GM23338 (cell line): ENCODE results near the gene YPEL5.

ENCODE experiments used
- CREB1 ChIP-seq: fragments of 250-450 bp; sonication (Bioruptor Pico); IDR thresholded peaks from 2 replicates; pipeline ENCODE4 v1.5.0; 2020; ENCODE audit warnings: low read depth, mild to moderate bottlenecking, moderate library complexity
- EZH2 ChIP-seq: fragments of 200-600 bp; sonication (generic); IDR thresholded peaks from one replicate; pipeline ENCODE4 v1.8.0; 2017; ENCODE audit warnings: antibody characterized with exemption, mild to moderate bottlenecking, low read depth; ENCODE audit not compliant: unreplicated experiment
- EZH2phosphoT487 ChIP-seq: fragments of 200-600 bp; sonication (generic); IDR thresholded peaks from one replicate; pipeline ENCODE4 v1.8.1; 2018; ENCODE audit warnings: antibody characterized with exemption; ENCODE audit not compliant: unreplicated experiment
- JUNB ChIP-seq: IDR thresholded peaks from one replicate; pipeline ENCODE4 v1.6.1; 2016; ENCODE audit warnings: antibody characterized with exemption; ENCODE audit not compliant: unreplicated experiment
- NANOG ChIP-seq: IDR thresholded peaks from 2 replicates; pipeline ENCODE4 v1.6.1; 2016; ENCODE audit warnings: antibody characterized with exemption, borderline replicate concordance
- POLR2AphosphoS5 ChIP-seq: IDR thresholded peaks from 2 replicates; pipeline ENCODE4 v1.6.1; 2016; ENCODE audit warnings: antibody characterized with exemption, low read depth
- STAT1 ChIP-seq: IDR thresholded peaks from one replicate; pipeline ENCODE4 v1.6.1; 2016; ENCODE audit warnings: antibody characterized with exemption; ENCODE audit not compliant: unreplicated experiment
- ZNF114 ChIP-seq: fragments of 250-450 bp; sonication (Bioruptor Pico); IDR thresholded peaks from 2 replicates; pipeline ENCODE4 v1.5.0; 2020; ENCODE audit warnings: mild to moderate bottlenecking, moderate library complexity
- ZNF331 ChIP-seq: fragments of 250-450 bp; sonication (Bioruptor Pico); IDR thresholded peaks from 2 replicates; pipeline ENCODE4 v1.5.0; 2020; ENCODE audit warnings: low read depth, mild to moderate bottlenecking, moderate library complexity
- TF ChIP-seq, protein P1 (sequence below), 2 experiments: fragments of 200-600 bp in 1 of 2; sonication (generic) in 1 of 2; conservative IDR thresholded peaks; 2 replicates each; pipeline versions ENCODE4 v1.5.1 to v1.6.1; 2016 to 2017; ENCODE audit warnings: antibody characterized with exemption in 2 of 2, low read depth in 2 of 2, mild to moderate bottlenecking in 2 of 2, moderate library complexity in 1 of 2
- TF ChIP-seq, protein P2 (sequence below): IDR thresholded peaks from one replicate; pipeline ENCODE4 v1.6.1; 2018; ENCODE audit warnings: antibody characterized with exemption; ENCODE audit not compliant: unreplicated experiment
- TF ChIP-seq, protein P3 (sequence below): fragments of 250-450 bp; sonication (Bioruptor Pico); IDR thresholded peaks from 2 replicates; pipeline ENCODE4 v1.5.0; 2020; ENCODE audit warnings: mild to moderate bottlenecking, moderate library complexity
- TF ChIP-seq, protein P4 (sequence below): IDR thresholded peaks from 2 replicates; pipeline ENCODE4 v1.6.1; 2016; ENCODE audit warnings: antibody characterized with exemption

DNA sequence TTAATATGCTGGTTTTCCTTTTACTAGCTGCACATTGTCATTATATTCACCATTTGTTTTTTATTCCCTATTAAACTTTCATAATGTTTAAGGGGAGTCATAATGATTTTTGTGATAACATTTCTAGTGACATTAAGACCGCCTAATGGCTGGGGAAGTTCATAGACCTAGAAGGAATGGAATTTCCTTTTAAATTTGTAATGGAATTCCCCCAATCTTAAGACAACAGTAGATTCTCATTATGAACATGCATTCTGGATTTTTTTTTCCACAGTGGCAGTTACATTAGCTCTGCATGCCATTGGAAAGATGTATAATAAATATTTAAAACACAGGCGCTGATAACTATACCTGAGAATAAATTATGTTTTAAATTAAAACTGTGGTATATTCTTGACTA lies 8.4 kb downstream of the YPEL5 start:
- TF ChIP-seq, protein P1, sequence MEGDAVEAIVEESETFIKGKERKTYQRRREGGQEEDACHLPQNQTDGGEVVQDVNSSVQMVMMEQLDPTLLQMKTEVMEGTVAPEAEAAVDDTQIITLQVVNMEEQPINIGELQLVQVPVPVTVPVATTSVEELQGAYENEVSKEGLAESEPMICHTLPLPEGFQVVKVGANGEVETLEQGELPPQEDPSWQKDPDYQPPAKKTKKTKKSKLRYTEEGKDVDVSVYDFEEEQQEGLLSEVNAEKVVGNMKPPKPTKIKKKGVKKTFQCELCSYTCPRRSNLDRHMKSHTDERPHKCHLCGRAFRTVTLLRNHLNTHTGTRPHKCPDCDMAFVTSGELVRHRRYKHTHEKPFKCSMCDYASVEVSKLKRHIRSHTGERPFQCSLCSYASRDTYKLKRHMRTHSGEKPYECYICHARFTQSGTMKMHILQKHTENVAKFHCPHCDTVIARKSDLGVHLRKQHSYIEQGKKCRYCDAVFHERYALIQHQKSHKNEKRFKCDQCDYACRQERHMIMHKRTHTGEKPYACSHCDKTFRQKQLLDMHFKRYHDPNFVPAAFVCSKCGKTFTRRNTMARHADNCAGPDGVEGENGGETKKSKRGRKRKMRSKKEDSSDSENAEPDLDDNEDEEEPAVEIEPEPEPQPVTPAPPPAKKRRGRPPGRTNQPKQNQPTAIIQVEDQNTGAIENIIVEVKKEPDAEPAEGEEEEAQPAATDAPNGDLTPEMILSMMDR (conservative IDR thresholded peaks at IDR 0.05; ENCODE audit: low read depth in 2 of 2): no peak
- no peak for TF ChIP-seq POLR2AphosphoS5
- TF ChIP-seq, protein P2, sequence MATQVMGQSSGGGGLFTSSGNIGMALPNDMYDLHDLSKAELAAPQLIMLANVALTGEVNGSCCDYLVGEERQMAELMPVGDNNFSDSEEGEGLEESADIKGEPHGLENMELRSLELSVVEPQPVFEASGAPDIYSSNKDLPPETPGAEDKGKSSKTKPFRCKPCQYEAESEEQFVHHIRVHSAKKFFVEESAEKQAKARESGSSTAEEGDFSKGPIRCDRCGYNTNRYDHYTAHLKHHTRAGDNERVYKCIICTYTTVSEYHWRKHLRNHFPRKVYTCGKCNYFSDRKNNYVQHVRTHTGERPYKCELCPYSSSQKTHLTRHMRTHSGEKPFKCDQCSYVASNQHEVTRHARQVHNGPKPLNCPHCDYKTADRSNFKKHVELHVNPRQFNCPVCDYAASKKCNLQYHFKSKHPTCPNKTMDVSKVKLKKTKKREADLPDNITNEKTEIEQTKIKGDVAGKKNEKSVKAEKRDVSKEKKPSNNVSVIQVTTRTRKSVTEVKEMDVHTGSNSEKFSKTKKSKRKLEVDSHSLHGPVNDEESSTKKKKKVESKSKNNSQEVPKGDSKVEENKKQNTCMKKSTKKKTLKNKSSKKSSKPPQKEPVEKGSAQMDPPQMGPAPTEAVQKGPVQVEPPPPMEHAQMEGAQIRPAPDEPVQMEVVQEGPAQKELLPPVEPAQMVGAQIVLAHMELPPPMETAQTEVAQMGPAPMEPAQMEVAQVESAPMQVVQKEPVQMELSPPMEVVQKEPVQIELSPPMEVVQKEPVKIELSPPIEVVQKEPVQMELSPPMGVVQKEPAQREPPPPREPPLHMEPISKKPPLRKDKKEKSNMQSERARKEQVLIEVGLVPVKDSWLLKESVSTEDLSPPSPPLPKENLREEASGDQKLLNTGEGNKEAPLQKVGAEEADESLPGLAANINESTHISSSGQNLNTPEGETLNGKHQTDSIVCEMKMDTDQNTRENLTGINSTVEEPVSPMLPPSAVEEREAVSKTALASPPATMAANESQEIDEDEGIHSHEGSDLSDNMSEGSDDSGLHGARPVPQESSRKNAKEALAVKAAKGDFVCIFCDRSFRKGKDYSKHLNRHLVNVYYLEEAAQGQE: no peak
- no peak for TF ChIP-seq EZH2
- TF ChIP-seq CREB1 (CRISPR knock-in tag): no peak
- no peak for TF ChIP-seq STAT1
- no peak for TF ChIP-seq EZH2phosphoT487
- no peak for TF ChIP-seq ZNF114 (CRISPR knock-in tag)
- TF ChIP-seq, protein P3, sequence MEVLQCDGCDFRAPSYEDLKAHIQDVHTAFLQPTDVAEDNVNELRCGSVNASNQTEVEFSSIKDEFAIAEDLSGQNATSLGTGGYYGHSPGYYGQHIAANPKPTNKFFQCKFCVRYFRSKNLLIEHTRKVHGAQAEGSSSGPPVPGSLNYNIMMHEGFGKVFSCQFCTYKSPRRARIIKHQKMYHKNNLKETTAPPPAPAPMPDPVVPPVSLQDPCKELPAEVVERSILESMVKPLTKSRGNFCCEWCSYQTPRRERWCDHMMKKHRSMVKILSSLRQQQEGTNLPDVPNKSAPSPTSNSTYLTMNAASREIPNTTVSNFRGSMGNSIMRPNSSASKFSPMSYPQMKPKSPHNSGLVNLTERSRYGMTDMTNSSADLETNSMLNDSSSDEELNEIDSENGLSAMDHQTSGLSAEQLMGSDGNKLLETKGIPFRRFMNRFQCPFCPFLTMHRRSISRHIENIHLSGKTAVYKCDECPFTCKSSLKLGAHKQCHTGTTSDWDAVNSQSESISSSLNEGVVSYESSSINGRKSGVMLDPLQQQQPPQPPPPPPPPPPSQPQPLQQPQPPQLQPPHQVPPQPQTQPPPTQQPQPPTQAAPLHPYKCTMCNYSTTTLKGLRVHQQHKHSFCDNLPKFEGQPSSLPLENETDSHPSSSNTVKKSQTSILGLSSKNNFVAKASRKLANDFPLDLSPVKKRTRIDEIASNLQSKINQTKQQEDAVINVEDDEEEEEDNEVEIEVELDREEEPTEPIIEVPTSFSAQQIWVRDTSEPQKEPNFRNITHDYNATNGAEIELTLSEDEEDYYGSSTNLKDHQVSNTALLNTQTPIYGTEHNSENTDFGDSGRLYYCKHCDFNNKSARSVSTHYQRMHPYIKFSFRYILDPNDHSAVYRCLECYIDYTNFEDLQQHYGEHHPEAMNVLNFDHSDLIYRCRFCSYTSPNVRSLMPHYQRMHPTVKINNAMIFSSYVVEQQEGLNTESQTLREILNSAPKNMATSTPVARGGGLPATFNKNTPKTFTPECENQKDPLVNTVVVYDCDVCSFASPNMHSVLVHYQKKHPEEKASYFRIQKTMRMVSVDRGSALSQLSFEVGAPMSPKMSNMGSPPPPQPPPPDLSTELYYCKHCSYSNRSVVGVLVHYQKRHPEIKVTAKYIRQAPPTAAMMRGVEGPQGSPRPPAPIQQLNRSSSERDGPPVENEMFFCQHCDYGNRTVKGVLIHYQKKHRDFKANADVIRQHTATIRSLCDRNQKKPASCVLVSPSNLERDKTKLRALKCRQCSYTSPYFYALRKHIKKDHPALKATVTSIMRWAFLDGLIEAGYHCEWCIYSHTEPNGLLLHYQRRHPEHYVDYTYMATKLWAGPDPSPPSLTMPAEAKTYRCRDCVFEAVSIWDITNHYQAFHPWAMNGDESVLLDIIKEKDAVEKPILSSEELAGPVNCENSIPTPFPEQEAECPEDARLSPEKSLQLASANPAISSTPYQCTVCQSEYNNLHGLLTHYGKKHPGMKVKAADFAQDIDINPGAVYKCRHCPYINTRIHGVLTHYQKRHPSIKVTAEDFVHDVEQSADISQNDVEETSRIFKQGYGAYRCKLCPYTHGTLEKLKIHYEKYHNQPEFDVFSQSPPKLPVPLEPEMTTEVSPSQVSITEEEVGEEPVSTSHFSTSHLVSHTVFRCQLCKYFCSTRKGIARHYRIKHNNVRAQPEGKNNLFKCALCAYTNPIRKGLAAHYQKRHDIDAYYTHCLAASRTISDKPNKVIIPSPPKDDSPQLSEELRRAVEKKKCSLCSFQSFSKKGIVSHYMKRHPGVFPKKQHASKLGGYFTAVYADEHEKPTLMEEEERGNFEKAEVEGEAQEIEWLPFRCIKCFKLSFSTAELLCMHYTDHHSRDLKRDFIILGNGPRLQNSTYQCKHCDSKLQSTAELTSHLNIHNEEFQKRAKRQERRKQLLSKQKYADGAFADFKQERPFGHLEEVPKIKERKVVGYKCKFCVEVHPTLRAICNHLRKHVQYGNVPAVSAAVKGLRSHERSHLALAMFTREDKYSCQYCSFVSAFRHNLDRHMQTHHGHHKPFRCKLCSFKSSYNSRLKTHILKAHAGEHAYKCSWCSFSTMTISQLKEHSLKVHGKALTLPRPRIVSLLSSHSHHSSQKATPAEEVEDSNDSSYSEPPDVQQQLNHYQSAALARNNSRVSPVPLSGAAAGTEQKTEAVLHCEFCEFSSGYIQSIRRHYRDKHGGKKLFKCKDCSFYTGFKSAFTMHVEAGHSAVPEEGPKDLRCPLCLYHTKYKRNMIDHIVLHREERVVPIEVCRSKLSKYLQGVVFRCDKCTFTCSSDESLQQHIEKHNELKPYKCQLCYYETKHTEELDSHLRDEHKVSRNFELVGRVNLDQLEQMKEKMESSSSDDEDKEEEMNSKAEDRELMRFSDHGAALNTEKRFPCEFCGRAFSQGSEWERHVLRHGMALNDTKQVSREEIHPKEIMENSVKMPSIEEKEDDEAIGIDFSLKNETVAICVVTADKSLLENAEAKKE (CRISPR knock-in tag): no peak
- no peak for TF ChIP-seq ZNF331 (CRISPR knock-in tag)
- no peak for TF ChIP-seq JUNB
- no peak for TF ChIP-seq NANOG
- TF ChIP-seq, protein P4, sequence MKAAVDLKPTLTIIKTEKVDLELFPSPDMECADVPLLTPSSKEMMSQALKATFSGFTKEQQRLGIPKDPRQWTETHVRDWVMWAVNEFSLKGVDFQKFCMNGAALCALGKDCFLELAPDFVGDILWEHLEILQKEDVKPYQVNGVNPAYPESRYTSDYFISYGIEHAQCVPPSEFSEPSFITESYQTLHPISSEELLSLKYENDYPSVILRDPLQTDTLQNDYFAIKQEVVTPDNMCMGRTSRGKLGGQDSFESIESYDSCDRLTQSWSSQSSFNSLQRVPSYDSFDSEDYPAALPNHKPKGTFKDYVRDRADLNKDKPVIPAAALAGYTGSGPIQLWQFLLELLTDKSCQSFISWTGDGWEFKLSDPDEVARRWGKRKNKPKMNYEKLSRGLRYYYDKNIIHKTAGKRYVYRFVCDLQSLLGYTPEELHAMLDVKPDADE: no peak
